ENCODE data around the gene CIB2. TPM values are rescaled to one million over a fixed set of nuclear protein-coding genes. Genes with fewer than 3 reads are reported as not detected.

The CIB2 gene
- total and polyA plus RNA-seq, 2 experiments from 2014 or later, result 40.5 to 48.9 TPM

- 100% methylated on average over 1 of the region's 1 CpG for WGBS (ENCODE audit: low lambda C conversion rate, missing lambda C conversion rate)
These were observed 76.3 kb downstream of the CIB2 start for GRCh38 chr15:78054966-78055365.

More at GRCh38 chr15:78054966-78055365, 76.3 kb downstream of the CIB2 start:
- Histone ChIP-seq H3K27ac (no peak overlapping the region), H3K36me3 (replicated peaks; ENCODE audit: insufficient read depth, low read depth) (no peaks in the 10 kb centered on the region), H3K4me1 (ENCODE audit: insufficient read depth) (peaks cover 73% of the 10 kb centered on the region), H4K20me1 (ENCODE audit: insufficient read depth, poor library complexity, severe bottlenecking) (peaks cover 5% of the 10 kb centered on the region), H3K27me3 (no peaks in the 10 kb centered on the region), H3K9me2 (replicated peaks; ENCODE audit: insufficient read depth) (no peaks in the 10 kb centered on the region), H2AFZ (no peak overlapping the region), H3K79me2 (peaks cover 88% of the 10 kb centered on the region), H3K4me2 (no peak overlapping the region), H3K9me3 (ENCODE audit: low read depth) (no peaks in the 10 kb centered on the region), H3K4me3 (no peak overlapping the region)
- TF ChIP-seq EZH2phosphoT487 (IDR thresholded peaks at IDR 0.05; ENCODE audit: low read depth, severe bottlenecking, unreplicated experiment) (no peak), CTCF (IDR thresholded peaks at IDR 0.05; ENCODE audit: poor library complexity) (no peak), EZH2 (IDR thresholded peaks at IDR 0.05; ENCODE audit: borderline replicate concordance) (no peak)
- DNase-seq (ENCODE audit: low spot score), result no peak

Small RNA genes within 50 kb of the gene (small RNA-seq; reads per million reads assigned to genes)
- gene RF00092, result not detected

Other genes starting within 250 kb of the CIB2 start
- 33.8 and 38.4 TPM in 2 replicates for gene TBC1D2B, start 53.7 kb downstream of the CIB2 start, total RNA-seq
- gene TBC1D2B, start 53.7 kb downstream of the CIB2 start, polyA plus RNA-seq, result 24.8 and 29.3 TPM in 2 replicates
- not detected in 2 replicates for gene SH2D7, start 38.9 kb downstream of the CIB2 start, total RNA-seq
- 0.22 TPM in 1 of 2 replicates, not detected in the other for gene SH2D7, start 38.9 kb downstream of the CIB2 start, polyA plus RNA-seq
- 81.0 and 102 TPM in 2 replicates for gene IDH3A, start 17.9 kb upstream of the CIB2 start, total RNA-seq
- gene IDH3A, start 17.9 kb upstream of the CIB2 start, polyA plus RNA-seq, result 51.5 and 62.3 TPM in 2 replicates
- 0.08 and 0.93 TPM in 2 replicates for gene ACSBG1, start 103.1 kb upstream of the CIB2 start, total RNA-seq
- gene ACSBG1, start 103.1 kb upstream of the CIB2 start, polyA plus RNA-seq, result 0.10 and 0.47 TPM in 2 replicates
- 3.2 and 3.6 TPM in 2 replicates for gene DNAJA4, start 133.1 kb upstream of the CIB2 start, total RNA-seq
- 2.8 and 4.0 TPM in 2 replicates for gene DNAJA4, start 133.1 kb upstream of the CIB2 start, polyA plus RNA-seq
- 60.6 and 69.5 TPM in 2 replicates for gene SKIC8, start 168.2 kb upstream of the CIB2 start, total RNA-seq
- gene SKIC8, start 168.2 kb upstream of the CIB2 start, polyA plus RNA-seq, result 64.9 and 70.2 TPM in 2 replicates
- gene CRABP1, start 208.9 kb upstream of the CIB2 start, total RNA-seq, result 132 and 140 TPM in 2 replicates
- gene CRABP1, start 208.9 kb upstream of the CIB2 start, polyA plus RNA-seq, result 153 and 179 TPM in 2 replicates